HG03025 (cell line): ENCODE data around the gene RNASEL.
"Not testable (repeated sequence)": the region's sequence is repeated elsewhere in the genome, so short reads cannot be mapped to it uniquely, and the experiment has no call there.

Experiments used
- ATAC-seq: cut with Tn5 transposase; IDR thresholded peaks from one replicate; pipeline ENCODE4 v1.9.1; 2021; ENCODE audit warnings: mild to moderate bottlenecking, moderate library complexity; ENCODE audit not compliant: unreplicated experiment, low FRiP score

The RNASEL gene

GRCh38 chr1:182567629-182568028 is 21.4 kb downstream of the RNASEL start:
- no peak for ATAC-seq

DNA sequence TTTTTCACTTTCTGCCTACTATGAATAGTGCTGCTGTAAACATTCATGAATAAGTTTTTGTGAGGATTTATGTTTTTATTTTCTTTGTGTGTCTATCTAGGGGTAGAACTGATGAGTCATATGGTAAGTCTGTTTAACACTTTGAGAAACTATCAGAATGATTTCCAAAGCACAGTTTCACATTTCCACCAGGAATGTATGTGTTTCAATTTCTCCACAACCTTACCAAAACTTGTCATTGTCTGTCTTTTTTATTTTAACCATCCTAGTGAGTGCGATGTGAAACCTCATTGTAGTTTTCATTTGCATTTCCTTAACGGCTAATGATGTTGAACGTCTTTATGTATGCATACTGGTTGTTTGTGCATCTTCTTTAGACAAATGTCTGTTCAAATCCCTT is 23.5 kb downstream of the RNASEL start:
- no peak for ATAC-seq

DNA sequence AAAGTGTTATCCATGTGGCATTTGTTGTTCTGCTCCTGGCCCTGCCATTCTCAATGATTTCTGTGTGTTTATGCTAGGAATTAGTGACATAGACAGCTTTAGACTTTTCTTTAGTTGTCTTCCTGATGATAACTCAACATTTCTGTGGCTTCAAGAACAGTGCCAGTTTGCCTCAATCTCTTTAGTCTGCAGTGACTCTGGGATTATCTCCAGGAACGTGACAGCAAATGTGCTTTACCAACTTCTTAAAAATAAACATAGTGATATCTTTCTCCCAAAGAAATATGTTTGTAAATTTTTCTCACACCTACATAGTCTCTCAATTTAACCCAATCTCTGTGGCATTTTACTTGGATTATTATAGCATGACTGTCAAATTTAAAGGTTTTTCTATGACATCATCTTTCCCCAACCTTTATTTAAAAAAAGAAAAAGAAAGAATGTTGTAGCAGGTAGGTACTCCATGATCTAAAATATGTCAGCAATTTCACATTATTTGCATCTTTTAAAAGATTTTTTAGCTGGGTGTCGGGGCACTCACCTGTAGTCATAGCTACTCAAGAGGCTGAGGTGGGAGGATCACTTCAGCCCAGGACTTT is 24.6 kb downstream of the RNASEL start:
- no peak for ATAC-seq

GRCh38 chr1:182563095-182563494 is 26.0 kb downstream of the RNASEL start:
- no peak for ATAC-seq

GRCh38 chr1:182561456-182561855 is 27.6 kb downstream of the RNASEL start:
- no peak for ATAC-seq

GRCh38 chr1:182560392-182560984 is 28.6 kb downstream of the RNASEL start:
- no peak for ATAC-seq

- ATAC-seq, result no peak
Observed at GRCh38 chr1:182556279-182556678, 32.8 kb downstream of the RNASEL start.

DNA sequence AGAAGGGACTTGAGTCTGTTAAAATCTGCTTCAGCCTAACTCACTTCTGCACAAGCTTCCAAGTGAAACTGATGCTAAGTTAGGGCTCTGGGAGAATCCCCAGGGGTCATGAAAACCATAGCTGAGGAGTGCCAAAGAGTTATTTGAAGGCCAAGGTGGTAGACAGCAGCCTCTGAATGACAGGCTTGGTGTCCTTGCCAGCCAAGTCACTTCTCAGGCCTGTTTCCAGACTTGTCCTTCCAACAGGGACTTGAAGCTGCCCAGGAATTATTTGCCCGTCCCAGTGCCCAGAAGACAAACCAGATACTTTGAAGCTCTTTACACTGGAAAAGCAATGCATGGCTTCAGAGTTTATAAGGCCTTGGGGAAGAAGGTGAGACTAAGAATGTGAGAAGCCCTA is 33.6 kb downstream of the RNASEL start:
- ATAC-seq, result no peak

DNA sequence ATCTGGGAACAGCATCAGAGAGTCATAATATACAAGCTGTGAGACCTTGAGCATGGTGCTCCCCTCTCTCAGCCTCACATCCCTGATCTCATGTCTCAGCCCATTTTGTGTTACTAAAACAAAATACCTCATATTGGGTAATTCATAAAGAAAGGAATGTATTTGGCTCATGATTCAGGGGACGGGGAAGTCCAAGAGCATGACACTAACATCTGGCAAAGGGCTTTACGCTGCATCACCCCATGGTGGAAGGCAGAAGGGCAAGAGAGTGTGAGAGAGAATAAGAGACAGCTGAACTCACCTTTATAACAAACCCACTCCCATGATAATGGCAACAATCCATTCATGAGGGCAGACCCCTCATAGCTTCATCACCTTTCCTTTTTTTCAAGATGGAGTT is 36.5 kb downstream of the RNASEL start:
- no peak for ATAC-seq

DNA sequence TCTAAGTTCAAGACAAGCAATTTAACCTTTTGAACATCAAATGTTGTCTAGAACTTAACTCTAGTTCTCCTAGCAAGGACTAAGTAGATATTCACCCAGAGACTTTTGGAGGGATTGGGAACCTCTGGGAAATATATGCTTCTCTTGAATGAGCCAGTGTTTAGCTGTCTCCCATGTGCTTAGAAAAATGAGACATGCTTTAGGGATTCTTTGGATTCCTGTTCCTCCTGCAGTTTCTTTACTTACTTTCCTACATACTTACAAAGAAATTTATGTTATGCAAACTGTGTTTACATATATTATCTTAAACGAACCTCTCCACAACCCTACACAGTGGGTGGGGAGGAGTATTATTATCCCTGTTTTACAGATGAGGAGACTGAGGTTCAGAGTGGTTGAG is 39.2 kb downstream of the RNASEL start:
- no peak for ATAC-seq

GRCh38 chr1:182549346-182549745 is 39.7 kb downstream of the RNASEL start:
- ATAC-seq, result no peak

GRCh38 chr1:182533896-182534295 is 55.2 kb downstream of the RNASEL start:
- no peak for ATAC-seq

GRCh38 chr1:182528206-182528605 is 60.9 kb downstream of the RNASEL start:
- ATAC-seq, result not testable (repeated sequence)

DNA sequence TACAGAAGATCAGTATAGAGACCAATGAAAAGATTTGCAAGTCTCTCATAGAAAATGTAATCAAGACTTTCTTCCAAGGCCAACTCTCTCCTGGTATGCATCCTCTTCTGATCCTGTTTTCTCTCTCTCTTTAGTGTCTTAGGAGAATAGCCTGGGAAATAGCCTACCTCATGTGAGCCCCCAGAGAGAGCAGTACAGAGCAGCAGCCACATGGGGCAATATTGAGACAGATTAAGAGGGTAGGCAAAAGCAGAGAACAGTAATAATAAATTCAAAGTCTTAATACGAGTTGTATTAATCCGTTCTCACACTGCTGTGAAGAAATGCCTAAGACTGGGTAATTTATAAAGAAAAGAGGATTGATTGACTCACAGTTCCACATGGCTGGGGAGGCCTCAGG is 61.4 kb downstream of the RNASEL start:
- ATAC-seq, result no peak

GRCh38 chr1:182525342-182525741 is 63.7 kb downstream of the RNASEL start:
- ATAC-seq, result no peak
